H1 (cell line): Measurements from ENCODE around the gene HNRNPH3. TPM values are rescaled to one million over a fixed set of nuclear protein-coding genes. Genes with fewer than 3 reads are reported as not detected.
A peak's percentile ranks its signal among the peaks of the same experiment; 100 is the strongest.

Experiments
- CTCF ChIA-PET: fragments of 300-600 bp; sonication (Branson Sonifier 250); formaldehyde crosslinking; loops from one replicate; lab custom pipeline; 2021; ENCODE audit not compliant: partially characterized antibody; lab: Charles Lee
- POLR2A ChIA-PET: fragments of 300-600 bp; sonication (Branson Sonifier 250); formaldehyde crosslinking; loops from one replicate; lab custom pipeline; 2021; ENCODE audit warnings: inconsistent platforms; ENCODE audit not compliant: partially characterized antibody; lab: Charles Lee
- DNase-seq, 2 experiments: peaks; one replicate each; pipeline versions ENCODE4 v3.0.0 to v3.0.0-alpha.2; 2010 to 2022; ENCODE audit warnings: low spot score in 2 of 2, low read depth in 1 of 2, mixed read lengths in 1 of 2
- FAIRE-seq: peaks from 2 replicates; lab custom pipeline; 2011; peaks lifted over from hg19 to GRCh38; lab: Jason Lieb, UNC
- H2AFZ ChIP-seq: 2 replicates; pipeline ENCODE4 v1.8.1; 2012; ENCODE audit warnings: low read length, inconsistent platforms
- H2AK5ac ChIP-seq: 2 replicates; pipeline ENCODE4 v1.6.1; 2013; ENCODE audit warnings: low read depth, low read length
- H2BK120ac ChIP-seq: replicated peaks from 2 replicates; pipeline ENCODE3; 2013; ENCODE audit warnings: low read depth, low read length, inconsistent platforms
- H2BK12ac ChIP-seq: 2 replicates; pipeline ENCODE4 v1.6.1; 2013; ENCODE audit warnings: low read depth, low read length
- H2BK15ac ChIP-seq: 2 replicates; pipeline ENCODE4 v1.6.1; 2013; ENCODE audit warnings: low read length
- H2BK20ac ChIP-seq: 2 replicates; pipeline ENCODE4 v1.6.1; 2013; ENCODE audit warnings: low read length
- H2BK5ac ChIP-seq: 2 replicates; pipeline ENCODE4 v1.6.1; 2013; ENCODE audit warnings: low read depth, low read length
- H3K14ac ChIP-seq: 2 replicates; pipeline ENCODE4 v1.6.1; 2013; ENCODE audit warnings: inconsistent platforms; ENCODE audit not compliant: insufficient read length
- H3K18ac ChIP-seq: 2 replicates; pipeline ENCODE4 v1.6.1; 2013; ENCODE audit warnings: low read length; ENCODE audit errors: extremely low read depth
- H3K23ac ChIP-seq: 2 replicates; pipeline ENCODE4 v1.6.1; 2013; ENCODE audit warnings: inconsistent platforms; ENCODE audit not compliant: insufficient read length
- H3K23me2 ChIP-seq: 2 replicates; pipeline ENCODE4 v1.6.1; 2013; ENCODE audit warnings: low read depth, low read length
- H3K27ac ChIP-seq: 2 replicates; pipeline ENCODE4 v1.6.1; 2011; ENCODE audit warnings: low read depth, low read length, inconsistent platforms
- H3K27me3 ChIP-seq, 4 experiments: replicated peaks in 1 of 4; 1 replicate in 1 of 4; 2 replicates in 3 of 4; pipeline versions ENCODE4 v1.6.1 to v1.8.1; 2011 to 2013; ENCODE audit warnings: low read length in 3 of 4, mild to moderate bottlenecking in 3 of 4, inconsistent platforms in 2 of 4, mixed read lengths in 2 of 4, moderate library complexity in 1 of 4; ENCODE audit not compliant: control insufficient read depth in 3 of 4, insufficient read depth in 3 of 4; ENCODE audit errors: extremely low read depth in 1 of 4
- H3K36me3 ChIP-seq, 4 experiments: 2 replicates each; pipeline versions ENCODE4 v1.6.1 to v1.8.1; 2011 to 2013; ENCODE audit warnings: mild to moderate bottlenecking in 4 of 4, low read length in 3 of 4, moderate library complexity in 2 of 4, control low read depth in 1 of 4, inconsistent platforms in 1 of 4; ENCODE audit not compliant: insufficient read depth in 4 of 4, control insufficient read depth in 2 of 4
- H3K4ac ChIP-seq: replicated peaks from 2 replicates; pipeline ENCODE3; 2013; ENCODE audit warnings: low read length, low read depth, mixed read lengths, inconsistent platforms; ENCODE audit not compliant: insufficient read length
- H3K4me1 ChIP-seq, 4 experiments: replicated peaks in 1 of 4; 1 replicate in 1 of 4; 2 replicates in 3 of 4; pipeline versions ENCODE4 v1.6.1 to v1.8.1; 2011 to 2013; ENCODE audit warnings: low read length in 3 of 4, inconsistent platforms in 2 of 4, mixed read lengths in 1 of 4; ENCODE audit not compliant: insufficient read depth in 4 of 4, control insufficient read depth in 3 of 4
- H3K4me2 ChIP-seq, 2 experiments: 2 replicates each; pipeline versions ENCODE4 v1.6.1 to v1.8.1; 2011 to 2013; ENCODE audit warnings: low read depth in 2 of 2, low read length in 2 of 2, control low read depth in 1 of 2, inconsistent platforms in 1 of 2, mild to moderate bottlenecking in 1 of 2; ENCODE audit not compliant: insufficient read depth in 1 of 2
- H3K4me3 ChIP-seq, 4 experiments: fragments of 200-600, 300-600 bp in 1 of 4; sonication (generic), shearing (Covaris generic), sonication (Bioruptor Twin) in 1 of 4; 2 replicates each; pipeline versions ENCODE4 v1.5.1 to v1.8.1; 2011 to 2016; ENCODE audit warnings: low read length in 4 of 4, low read depth in 3 of 4, control low read depth in 2 of 4, inconsistent platforms in 2 of 4, mild to moderate bottlenecking in 2 of 4, mixed read lengths in 1 of 4, moderate library complexity in 1 of 4; ENCODE audit not compliant: insufficient read depth in 2 of 4; ENCODE audit errors: extremely low read depth in 1 of 4
- H3K56ac ChIP-seq: replicated peaks from 2 replicates; pipeline ENCODE3; 2013; ENCODE audit warnings: low read depth, mild to moderate bottlenecking, mixed read lengths, low read length, inconsistent platforms; ENCODE audit not compliant: insufficient read length
- H3K79me1 ChIP-seq: 2 replicates; pipeline ENCODE4 v1.6.1; 2013; ENCODE audit warnings: low read depth, low read length, control low read depth
- H3K79me2 ChIP-seq, 2 experiments: 2 replicates each; pipeline versions ENCODE4 v1.6.1 to v1.8.1; 2012 to 2013; ENCODE audit warnings: low read length in 2 of 2, mild to moderate bottlenecking in 2 of 2, inconsistent platforms in 1 of 2; ENCODE audit not compliant: insufficient read depth in 2 of 2, control insufficient read depth in 1 of 2
- H3K9ac ChIP-seq, 4 experiments: replicated peaks in 1 of 4; 1 replicate in 1 of 4; 2 replicates in 3 of 4; pipeline versions ENCODE4 v1.6.1 to v1.8.1; 2011 to 2013; ENCODE audit warnings: low read depth in 3 of 4, low read length in 3 of 4, control low read depth in 2 of 4, mild to moderate bottlenecking in 2 of 4, moderate library complexity in 2 of 4, inconsistent platforms in 1 of 4; ENCODE audit errors: extremely low read depth in 1 of 4
- H3K9me3 ChIP-seq, 2 experiments: 2 replicates each; pipeline versions ENCODE4 v1.6.1 to v1.8.1; 2012 to 2013; ENCODE audit warnings: mild to moderate bottlenecking in 2 of 2, moderate library complexity in 2 of 2, control low read depth in 1 of 2, inconsistent platforms in 1 of 2, low read depth in 1 of 2, low read length in 1 of 2, mixed read lengths in 1 of 2; ENCODE audit not compliant: insufficient read depth in 2 of 2
- H4K20me1 ChIP-seq, 2 experiments: replicated peaks in 1 of 2; 2 replicates each; pipeline versions ENCODE3 to v1.8.1; 2011 to 2013; ENCODE audit warnings: inconsistent platforms in 2 of 2, low read length in 2 of 2, mild to moderate bottlenecking in 1 of 2; ENCODE audit not compliant: insufficient read depth in 2 of 2, control insufficient read depth in 1 of 2
- H4K5ac ChIP-seq: 2 replicates; pipeline ENCODE4 v1.6.1; 2013; ENCODE audit warnings: low read length, low read depth, mixed read lengths, inconsistent platforms; ENCODE audit not compliant: insufficient read length
- H4K8ac ChIP-seq: 2 replicates; pipeline ENCODE4 v1.8.0; 2013; ENCODE audit warnings: mild to moderate bottlenecking, moderate library complexity, low read length, inconsistent platforms; ENCODE audit not compliant: insufficient read depth; ENCODE audit errors: extremely low read depth
- H4K91ac ChIP-seq: replicated peaks from 2 replicates; pipeline ENCODE3; 2013; ENCODE audit warnings: low read length, mixed read lengths, inconsistent platforms; ENCODE audit not compliant: insufficient read length
- BCL11A ChIP-seq, 2 experiments: IDR thresholded peaks; one replicate each; pipeline ENCODE4 v1.6.1; 2011; ENCODE audit warnings: low read depth in 2 of 2, low read length in 2 of 2, mild to moderate bottlenecking in 2 of 2
- EP300 ChIP-seq, 2 experiments: IDR thresholded peaks; 1 replicate in 1 of 2; 2 replicates in 1 of 2; pipeline ENCODE4 v1.6.1; 2011 to 2012; ENCODE audit warnings: low read depth in 2 of 2, low read length in 2 of 2, mild to moderate bottlenecking in 2 of 2, borderline replicate concordance in 1 of 2, inconsistent platforms in 1 of 2, moderate library complexity in 1 of 2
- WGBS, 2 experiments: shearing (Covaris generic) in 1 of 2; methylation state at CpG; one replicate each; pipeline versions ENCODE4 v1.1.6 to v1.1.7; 2013 to 2015; ENCODE audit warnings: low lambda C conversion rate in 2 of 2, mixed read lengths in 2 of 2, inconsistent platforms in 1 of 2, low coverage in 1 of 2, missing lambda C conversion rate in 1 of 2; ENCODE audit not compliant: insufficient replicate concordance in 2 of 2, insufficient coverage in 1 of 2, insufficient read length in 1 of 2; ENCODE audit errors: extremely low coverage in 1 of 2, missing lambda C conversion rate in 1 of 2; 5-methylcytosine and 5-hydroxymethylcytosine counted together
- long read RNA-seq, 2 experiments: library from RNA in 1 of 2; library from capped mRNA in 1 of 2; stranded (forward); transcript quantifications; one replicate each; pipeline ENCODE4 v2.0.0, GENCODE V29; 2021; ENCODE audit warnings: inconsistent platforms in 1 of 2
- polyA minus RNA-seq, 3 experiments: library from RNA; depleted of rRNA, polyadenylated mRNA; stranded (reverse); fragments of >200 nt; gene quantifications; 1 replicate in 2 of 3; 2 replicates in 1 of 3; pipeline ENCODE4 v1.2.3, GENCODE V29; 2011
- polyA plus RNA-seq, 7 experiments: library from polyadenylated mRNA; depleted of rRNA in 3 of 7; stranded (reverse) in 5 of 7; unstranded in 2 of 7; fragments of >200 nt in 5 of 7; fragments of 200-250 nt in 2 of 7; gene quantifications; 1 replicate in 5 of 7; 2 replicates in 1 of 7; 4 replicates in 1 of 7; pipeline versions ENCODE4 v1.2.1 to v1.2.3, GENCODE V29; 2011 to 2013; ENCODE audit warnings: missing spikeins in 2 of 7, mixed read lengths in 2 of 7
- total RNA-seq: library from RNA; stranded (reverse); fragmentation: NEBNext Ultra II Directional; extraction: Animal tissue kit (Norgen Biotek cat#: 25700); gene quantifications from 2 replicates; pipeline ENCODE4 v1.2.1, GENCODE V29; 2021
- TF ChIP-seq, protein P1 (sequence below): IDR thresholded peaks from 2 replicates; pipeline ENCODE4 v1.6.1; 2011; ENCODE audit warnings: low read depth, mild to moderate bottlenecking, low read length; ENCODE audit not compliant: insufficient read depth

Gene HNRNPH3, protein sequence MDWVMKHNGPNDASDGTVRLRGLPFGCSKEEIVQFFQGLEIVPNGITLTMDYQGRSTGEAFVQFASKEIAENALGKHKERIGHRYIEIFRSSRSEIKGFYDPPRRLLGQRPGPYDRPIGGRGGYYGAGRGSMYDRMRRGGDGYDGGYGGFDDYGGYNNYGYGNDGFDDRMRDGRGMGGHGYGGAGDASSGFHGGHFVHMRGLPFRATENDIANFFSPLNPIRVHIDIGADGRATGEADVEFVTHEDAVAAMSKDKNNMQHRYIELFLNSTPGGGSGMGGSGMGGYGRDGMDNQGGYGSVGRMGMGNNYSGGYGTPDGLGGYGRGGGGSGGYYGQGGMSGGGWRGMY
- 229 and 230 TPM in 2 replicates for total RNA-seq
- 48.1 and 63.2 TPM in 2 replicates for polyA plus RNA-seq (2011; rRNA removed)
- polyA plus RNA-seq (2011; cell fraction: cytosol; rRNA removed) = 189 TPM
- polyA plus RNA-seq (2011; cell fraction: nucleus; rRNA removed) = 35.6 TPM
- 441 to 538 TPM (median 453 TPM) in 4 replicates for polyA plus RNA-seq (2012, experiment 1 of 2)
- polyA plus RNA-seq (2012, experiment 2 of 2) = 55.9 TPM
- polyA plus RNA-seq (2013, experiment 1 of 2) = 153 TPM
- 161 TPM for polyA plus RNA-seq (2013, experiment 2 of 2)
- 86.6 and 98.8 TPM in 2 replicates for polyA minus RNA-seq (2011; rRNA and poly(A)+ RNA removed)
- 90.3 TPM for polyA minus RNA-seq (2011; cell fraction: cytosol; rRNA and poly(A)+ RNA removed)
- polyA minus RNA-seq (2011; cell fraction: nucleus; rRNA and poly(A)+ RNA removed) = 41.6 TPM
- long read RNA-seq, experiment 1, transcript HNRNPH3-208 (7 exons, 2,704 nt) = major isoform, 11 of 183 reads
- long read RNA-seq, experiment 1, transcript HNRNPH3-202 (10 exons, 1,332 nt) = minor isoform, 8 of 183 reads
- long read RNA-seq, experiment 1, partial matches to known transcripts = 138 of 183 reads
- long read RNA-seq, experiment 1, other reads (novel, unspliced or antisense) = 21 of 183 reads
- long read RNA-seq, experiment 2, transcript HNRNPH3-201 (10 exons, 2,339 nt) = minor isoform, 213 of 1,177 reads
- long read RNA-seq, experiment 2, transcript HNRNPH3-208 (7 exons, 2,704 nt) = minor isoform, 24 of 1,177 reads
- long read RNA-seq, experiment 2, transcript HNRNPH3-202 (10 exons, 1,332 nt) = major isoform, 235 of 1,177 reads
- long read RNA-seq, experiment 2, partial matches to known transcripts = 170 of 1,177 reads
- long read RNA-seq, experiment 2, other reads (novel, unspliced or antisense) = 533 of 1,177 reads

- no peaks in the 10 kb centered on the region for H3K79me1 ChIP-seq
- peaks cover 4% of the 10 kb centered on the region; the same call in 1 of the 2 replicates for H3K23me2 ChIP-seq
- H3K27ac ChIP-seq = peak within 1 kb of the TSS; percentile 99
- H3K4me3 ChIP-seq = peak within 1 kb of the TSS; percentile 95 to 99 (median 98)
- peak within 1 kb of the TSS; percentile 83 to 88 for H3K4me2 ChIP-seq
- peak within 1 kb of the TSS; percentile 99 for H4K91ac ChIP-seq
- H4K8ac ChIP-seq = peak within 1 kb of the TSS; percentile 100
- CTCF ChIA-PET = interaction anchor here (0.8 to 1.4 kb wide), 4 partner anchors 10 to 142 kb away, joined by 3 to 4 read pairs (median 3); no protein-coding TSS in a partner anchor
- H3K4me1 ChIP-seq = peaks cover 0 to 5% (median 4%) of the 10 kb centered on the region in 4 experiments; a peak in 4 of 7 replicates
- peak within 1 kb of the TSS; percentile 100 for H3K18ac ChIP-seq
- peak within 1 kb of the TSS; percentile 99 for H4K5ac ChIP-seq
- no peaks in the 10 kb centered on the region for H3K9me3 ChIP-seq
- peak within 1 kb of the TSS; percentile 94 for H3K56ac ChIP-seq
- H3K9ac ChIP-seq = peak within 1 kb of the TSS; percentile 97 to 100 (median 98)
- H4K20me1 ChIP-seq = peaks cover 17 to 21% of the 10 kb centered on the region in 2 experiments
- peak within 1 kb of the TSS; percentile 77; the same call in 1 of the 2 replicates for H2AK5ac ChIP-seq
- H2BK120ac ChIP-seq = peak within 1 kb of the TSS; percentile 75
- peak within 1 kb of the TSS; percentile 97 for H2BK5ac ChIP-seq
- DNase-seq (peak; percentile 97 to 99), FAIRE-seq (peak; percentile 19)
- no peaks in the 10 kb centered on the region; a peak in 1 of 7 replicates for H3K27me3 ChIP-seq
- peaks cover 0 to 16% (median 0%) of the 10 kb centered on the region in 4 experiments; a peak in 1 of 8 replicates for H3K36me3 ChIP-seq
- 0% methylated on average over 66 of the region's 73 CpGs; no CpG with 5 or more reads in 1 of the 2 experiments for WGBS, 2 experiments
- peak within 1 kb of the TSS; percentile 99 for H3K4ac ChIP-seq
- H2BK12ac ChIP-seq = peak within 1 kb of the TSS; percentile 86; the same call in 1 of the 2 replicates
- peaks cover 35 to 57% of the 10 kb centered on the region in 2 experiments for H3K79me2 ChIP-seq
- H3K23ac ChIP-seq = no peak within 1 kb of the TSS
- no peak within 1 kb of the TSS for H2AFZ ChIP-seq
- no peak within 1 kb of the TSS for H2BK20ac ChIP-seq
- POLR2A ChIA-PET = interaction anchor here (0.6 to 6.7 kb wide), 54 partner anchors 10 to 569 kb away, joined by 3 to 141 read pairs (median 4); partner anchors contain the start of genes ATOH7, DDX50, DNA2 and RUFY2
- no peak within 1 kb of the TSS for H2BK15ac ChIP-seq
- H3K14ac ChIP-seq = no peak within 1 kb of the TSS
- no peak for TF ChIP-seq EP300 (IDR thresholded peaks at IDR 0.05; ENCODE audit: borderline replicate concordance in 1 of 2, low read depth in 2 of 2, low read length in 2 of 2)
- TF ChIP-seq BCL11A (IDR thresholded peaks at IDR 0.05; ENCODE audit: low read depth in 2 of 2, low read length in 2 of 2) = no peak
- TF ChIP-seq, protein P1, sequence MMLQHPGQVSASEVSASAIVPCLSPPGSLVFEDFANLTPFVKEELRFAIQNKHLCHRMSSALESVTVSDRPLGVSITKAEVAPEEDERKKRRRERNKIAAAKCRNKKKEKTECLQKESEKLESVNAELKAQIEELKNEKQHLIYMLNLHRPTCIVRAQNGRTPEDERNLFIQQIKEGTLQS = 0 out of 2 replicates have a peak, but pooled peaks have one; percentile 32
Measured at GRCh38 chr10:68331455-68332258, at the start of gene HNRNPH3. HNRNPH3 (plus strand) TSS chr10:68332064; CDS start chr10:68337222, 5,158 bp downstream.
